Stimulated activated CD8-positive, alpha-beta memory T cell treated with anti-CD3 and anti-CD28 coated beads, Interleukin-4, amount 100 ng/mL, for 4 hours (primary cell): ENCODE results near the gene GPR12.

Experiments used
- DNase-seq, 2 donors: peaks; one replicate each; pipeline ENCODE4 v3.0.0-alpha.2; 2020; ENCODE audit warnings: low read depth in 2 of 2, low spot score in 1 of 2

Gene GPR12

GRCh38 chr13:26759907-26760831 is at the start of gene GPR12:
GPR12 (minus strand) TSS chr13:26760786; CDS start chr13:26759827, 959 bp downstream.
- no peak for DNase-seq

DNA sequence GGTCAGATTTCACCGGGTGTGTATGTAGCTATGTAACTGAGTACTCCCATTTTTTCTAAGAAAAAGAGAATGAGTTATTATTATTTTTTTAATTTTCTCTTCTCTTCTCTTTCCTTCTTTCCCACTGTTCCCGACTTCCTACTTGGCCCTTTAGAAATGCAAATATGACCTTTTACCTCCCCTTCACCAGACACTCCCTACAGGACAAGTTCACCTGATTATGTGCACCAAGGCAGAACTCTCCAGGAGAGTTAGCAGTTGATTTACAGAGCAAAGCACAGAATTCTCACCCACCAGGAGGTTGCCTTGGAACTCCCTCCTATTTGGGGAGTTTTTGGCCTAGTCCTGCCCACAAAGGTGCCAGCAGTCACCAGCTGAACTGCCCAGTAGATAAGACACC is 49.5 kb upstream of the GPR12 start:
- DNase-seq, result no peak

DNA sequence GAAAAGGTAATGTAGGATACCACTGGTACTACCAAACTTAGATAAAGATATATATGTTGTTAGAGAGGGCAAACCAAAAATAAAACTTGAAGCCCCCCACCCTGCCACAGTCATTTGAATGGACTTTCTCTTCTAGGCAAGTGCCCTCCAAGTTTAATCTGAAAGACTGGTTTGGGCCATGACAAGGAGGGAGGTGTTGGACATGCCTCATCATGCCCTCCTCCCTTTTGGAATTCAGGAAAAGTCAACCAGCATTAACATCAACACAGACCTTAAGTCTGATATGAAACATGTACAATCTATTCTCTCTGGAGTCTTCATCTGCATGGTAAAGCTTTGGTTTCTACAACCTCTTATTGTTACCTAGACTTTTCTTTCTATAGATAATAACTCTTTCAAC is 46.3 kb upstream of the GPR12 start:
- DNase-seq, result no peak

GRCh38 chr13:26787961-26788360 is 27.4 kb upstream of the GPR12 start:
- no peak for DNase-seq

- no peak for DNase-seq
These were observed 26.2 kb upstream of the GPR12 start for GRCh38 chr13:26786651-26787295.

GRCh38 chr13:26785838-26786630 is 25.4 kb upstream of the GPR12 start:
- DNase-seq, result peak in 1 of 2 donors; percentile 7

GRCh38 chr13:26784704-26785639 is 24.4 kb upstream of the GPR12 start:
- no peak for DNase-seq

DNA sequence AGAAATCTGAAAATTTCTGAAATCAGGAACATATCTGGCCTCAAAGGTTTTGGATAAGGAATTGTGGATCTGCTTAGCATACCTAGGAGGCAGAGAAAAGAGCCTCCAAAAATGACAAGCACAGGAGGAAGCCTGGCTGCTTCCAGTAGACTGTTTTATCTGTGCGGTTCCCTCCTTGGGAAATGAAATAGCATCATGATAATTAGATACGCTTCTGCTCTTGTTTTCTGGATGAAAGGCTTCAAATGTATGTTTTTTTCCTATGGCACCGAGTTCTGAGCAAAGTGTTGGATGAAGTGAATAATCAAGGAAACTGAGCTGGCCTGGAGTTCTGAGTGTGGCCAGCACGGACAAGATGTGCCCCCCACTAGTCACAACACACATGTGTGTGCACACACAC is 19.8 kb upstream of the GPR12 start:
- DNase-seq, result no peak

DNA sequence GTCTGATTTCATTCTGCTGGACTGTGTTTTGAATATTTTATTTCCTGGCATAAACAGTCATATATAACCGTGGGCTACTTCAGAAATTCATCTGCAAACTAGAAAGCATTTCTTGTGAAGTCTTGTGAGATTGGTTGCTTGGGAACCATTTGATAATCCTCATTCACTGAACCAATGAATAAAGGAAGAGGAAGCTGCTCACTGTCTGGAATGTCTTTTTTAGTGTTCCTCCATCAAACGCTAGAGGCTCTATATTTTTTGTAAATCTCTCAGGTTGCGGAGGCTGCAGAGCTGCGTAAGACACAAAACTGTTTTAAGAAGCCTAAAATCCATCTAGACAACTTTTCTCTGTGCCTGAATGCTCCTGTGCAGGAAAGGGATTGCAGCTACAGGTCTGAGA is 18.7 kb upstream of the GPR12 start:
- DNase-seq, result no peak

DNA sequence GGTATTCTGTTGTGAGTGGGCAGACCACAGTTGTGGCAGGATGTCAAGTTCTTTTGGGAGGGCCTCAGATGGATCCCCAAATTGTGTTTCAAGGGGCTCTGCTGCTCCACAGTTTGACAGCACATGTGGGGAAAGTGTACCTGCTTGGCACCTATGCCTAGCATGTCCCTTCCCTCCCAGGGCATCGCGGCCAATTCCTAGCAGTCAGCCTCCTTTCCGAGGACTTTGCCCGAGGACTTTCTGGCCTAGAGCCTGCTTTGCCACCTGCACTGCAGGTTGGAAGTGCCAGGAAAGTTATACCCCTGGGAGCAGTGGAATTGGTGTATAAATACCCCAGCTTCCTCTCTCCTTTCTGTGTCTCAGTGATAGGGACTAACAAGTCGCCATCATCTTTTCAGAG is 11.9 kb upstream of the GPR12 start:
- no peak for DNase-seq

- no peak for DNase-seq
These were observed 11.2 kb upstream of the GPR12 start for GRCh38 chr13:26771796-26772195.

DNA sequence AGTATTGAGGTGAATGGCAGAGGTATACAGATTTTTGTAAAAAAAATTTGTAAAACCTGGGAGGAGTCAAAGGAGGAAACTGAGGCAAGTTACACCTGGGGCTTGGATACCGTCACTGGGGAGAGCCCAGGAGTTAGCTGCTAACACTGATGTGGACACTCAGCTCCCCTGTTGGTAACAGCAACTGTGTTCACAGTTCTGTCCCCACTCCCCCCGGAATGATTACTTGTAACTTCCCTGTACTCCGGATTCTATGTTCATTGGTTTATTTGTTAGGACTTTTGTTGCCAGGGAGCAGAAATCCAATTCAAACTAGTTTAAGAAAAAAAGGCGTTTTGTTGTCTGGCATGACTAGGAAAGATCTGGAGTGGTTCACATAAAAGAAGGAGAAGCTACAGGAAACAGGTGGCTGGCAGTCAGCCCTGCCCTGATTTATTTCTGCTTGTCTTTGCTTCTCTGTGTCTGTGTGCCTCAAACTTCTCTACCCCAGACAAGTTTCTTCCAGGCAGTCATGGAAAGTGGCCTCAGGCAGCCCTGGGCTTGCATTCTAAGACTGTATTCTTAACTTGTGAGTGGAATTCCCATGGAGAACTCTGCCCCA is 2.3 kb upstream of the GPR12 start:
- no peak for DNase-seq

DNA sequence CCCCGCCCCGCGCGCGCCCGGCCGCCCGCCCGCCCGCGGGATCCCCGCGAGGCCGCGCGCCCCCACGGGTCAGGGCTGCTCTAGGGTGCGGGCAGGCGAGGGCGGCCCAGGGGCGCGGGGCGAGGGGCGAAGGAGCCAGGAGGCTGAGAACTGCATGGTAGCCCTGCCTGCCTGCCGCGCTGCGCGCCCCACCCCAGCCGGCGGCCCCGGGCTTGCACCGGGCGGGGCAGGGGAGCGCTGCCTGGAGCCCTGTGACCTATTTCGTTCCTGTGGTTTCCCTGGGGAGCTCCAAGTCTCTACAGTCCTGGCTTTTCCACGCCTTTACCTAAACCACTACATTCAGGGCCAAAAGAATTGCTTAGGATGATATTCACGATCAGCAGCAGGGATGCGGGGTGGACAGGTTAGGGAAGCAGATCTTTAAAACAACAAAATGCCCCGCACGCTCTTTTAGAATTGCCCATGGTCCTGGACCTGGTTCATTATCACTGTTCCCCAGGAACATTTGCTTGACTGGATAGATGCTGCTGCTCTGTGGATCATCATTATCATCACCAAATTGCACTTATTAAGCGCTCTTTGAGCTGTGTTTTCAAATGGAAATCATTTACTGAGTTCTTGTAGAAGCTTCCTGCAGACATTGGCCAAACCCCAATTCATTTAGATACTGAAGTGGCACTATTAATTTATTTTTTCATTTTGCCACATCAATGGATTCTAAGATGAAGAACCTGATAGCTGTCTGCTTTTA is 421 bp upstream of the GPR12 start:
- no peak for DNase-seq

- no peak for DNase-seq
These were observed 1.2 kb downstream of the GPR12 start for GRCh38 chr13:26759249-26759906.

GRCh38 chr13:26758496-26759157 is 2.0 kb downstream of the GPR12 start:
- no peak for DNase-seq

DNA sequence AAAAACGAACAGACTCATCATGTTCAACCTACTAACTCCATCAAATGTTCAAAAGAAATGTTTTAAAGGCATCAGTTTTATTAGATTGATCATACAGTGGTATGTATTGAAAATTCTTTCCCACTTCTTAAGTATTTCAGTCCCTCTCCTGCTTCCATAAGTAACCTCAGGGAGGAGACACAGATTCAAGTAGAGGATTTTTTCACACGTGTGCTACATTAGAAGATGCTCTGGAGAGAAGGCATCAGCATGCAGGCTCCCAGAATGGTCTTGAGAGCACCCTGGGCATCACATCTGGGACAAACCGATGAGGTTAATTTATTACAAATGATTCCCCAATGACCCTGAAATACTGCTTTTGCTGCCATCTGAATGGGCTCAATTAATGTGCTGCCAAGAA is 3.6 kb downstream of the GPR12 start:
- no peak for DNase-seq

DNA sequence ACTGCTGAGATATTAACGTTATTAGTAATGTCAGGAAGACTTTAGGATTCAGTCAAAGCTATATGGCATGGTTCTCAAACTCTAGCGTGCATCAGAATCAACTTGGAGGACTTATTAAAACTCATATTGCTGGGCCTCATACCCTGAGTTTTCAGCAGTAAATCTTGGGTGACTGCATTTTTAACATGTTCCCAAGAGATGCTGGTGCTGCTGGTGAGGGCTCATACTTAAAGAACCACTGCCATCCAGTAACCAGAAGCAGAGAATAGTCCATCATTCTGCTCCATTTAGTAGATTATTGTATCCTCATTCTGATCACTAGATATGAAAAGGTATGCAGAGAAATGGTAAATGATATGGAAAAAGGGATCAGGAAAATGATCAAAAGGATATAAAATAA is 7.9 kb downstream of the GPR12 start:
- no peak for DNase-seq

DNA sequence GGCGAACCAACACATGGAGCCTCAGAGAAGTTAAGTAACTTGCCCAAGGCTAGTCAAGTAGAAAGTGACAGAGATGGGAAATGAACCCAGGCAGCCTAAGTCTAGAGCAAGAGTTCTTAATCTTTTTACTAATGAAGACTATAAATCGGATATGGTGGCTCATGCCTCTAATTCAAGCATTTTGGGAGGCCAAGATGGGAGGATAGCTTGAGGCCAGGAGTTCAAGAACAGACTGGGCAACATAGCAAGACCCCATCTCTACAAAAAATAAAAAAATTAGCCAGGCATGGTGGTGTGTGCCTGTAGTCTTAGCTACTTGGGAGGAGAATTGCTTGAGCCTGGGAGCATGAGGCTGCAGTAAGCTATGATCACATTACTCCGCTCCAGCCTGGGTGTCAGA is 10.7 kb downstream of the GPR12 start:
- DNase-seq, result no peak
